GM23338 (cell line): ENCODE results near the gene FHIP1A. TPM values are rescaled to one million over a fixed set of nuclear protein-coding genes. Genes with fewer than 3 reads are reported as not detected.

Experiments used
- ATAC-seq: fragments of 200-7000 bp; cut with Tn5 transposase; 3 replicates; pipeline ENCODE4 v1.9.1; 2020
- DNase-seq: peaks from one replicate; pipeline ENCODE4 v3.0.0-alpha.2; 2015; ENCODE audit warnings: low spot score
- H2AFZ ChIP-seq: fragments of 200-600 bp; sonication (generic); 2 replicates; pipeline ENCODE4 v1.8.0; 2016; ENCODE audit warnings: antibody characterized with exemption, mild to moderate bottlenecking, moderate library complexity
- H3F3A ChIP-seq: fragments of 200-600 bp; sonication (generic); replicated peaks from 2 replicates; pipeline ENCODE4 v1.8.0; 2017; ENCODE audit warnings: antibody characterized with exemption, mixed run types, low read depth
- H3K27ac ChIP-seq: fragments of 200-600 bp; sonication (generic); 2 replicates; pipeline ENCODE4 v1.6.1; 2016; ENCODE audit warnings: low read depth
- H3K27me3 ChIP-seq: fragments of 200-600 bp; sonication (generic); 2 replicates; pipeline ENCODE4 v1.8.0; 2016; ENCODE audit warnings: mild to moderate bottlenecking, mixed run types, moderate library complexity; ENCODE audit not compliant: insufficient read depth
- H3K36me3 ChIP-seq: fragments of 200-600 bp; sonication (generic); 2 replicates; pipeline ENCODE4 v1.8.0; 2016; ENCODE audit warnings: mild to moderate bottlenecking; ENCODE audit not compliant: insufficient read depth
- H3K4me1 ChIP-seq: fragments of 200-600 bp; sonication (generic); 2 replicates; pipeline ENCODE4 v1.8.0; 2016; ENCODE audit warnings: mild to moderate bottlenecking, moderate library complexity; ENCODE audit not compliant: insufficient read depth
- H3K4me2 ChIP-seq: fragments of 200-600 bp; sonication (generic); 2 replicates; pipeline ENCODE4 v1.7.1; 2017; ENCODE audit warnings: mixed run types
- H3K4me3 ChIP-seq: fragments of 200-600 bp; sonication (generic); 2 replicates; pipeline ENCODE4 v1.6.1; 2016; ENCODE audit warnings: mixed run types
- H3K79me2 ChIP-seq: fragments of 200-600 bp; sonication (generic); replicated peaks from 2 replicates; pipeline ENCODE4 v1.8.0; 2017; ENCODE audit warnings: mild to moderate bottlenecking; ENCODE audit not compliant: insufficient read depth
- H3K9me2 ChIP-seq: fragments of 200-600 bp; sonication (generic); 2 replicates; pipeline ENCODE4 v1.8.0; 2017; ENCODE audit not compliant: insufficient read depth
- H4K20me1 ChIP-seq: fragments of 200-600 bp; sonication (generic); replicated peaks from 2 replicates; pipeline ENCODE4 v1.8.0; 2017; ENCODE audit warnings: mild to moderate bottlenecking; ENCODE audit not compliant: insufficient read depth
- H3K27ac Mint-ChIP-seq: 2 replicates; pipeline ENCODE4 v1.8.0; 2020; ENCODE audit warnings: inconsistent platforms, mild to moderate bottlenecking, moderate library complexity, mixed read lengths
- H3K27me3 Mint-ChIP-seq: 3 replicates; pipeline ENCODE4 v1.8.0; 2022; ENCODE audit warnings: low read depth, mild to moderate bottlenecking, moderate library complexity, mixed read lengths, inconsistent platforms; ENCODE audit not compliant: insufficient read depth, poor library complexity
- H3K36me3 Mint-ChIP-seq: 3 replicates; pipeline ENCODE4 v1.8.0; 2021; ENCODE audit warnings: low read depth, mild to moderate bottlenecking, inconsistent platforms, moderate library complexity, mixed read lengths
- H3K4me1 Mint-ChIP-seq: 3 replicates; pipeline ENCODE4 v1.8.0; 2020; ENCODE audit warnings: mild to moderate bottlenecking, inconsistent platforms, mixed read lengths
- H3K4me3 Mint-ChIP-seq: 3 replicates; pipeline ENCODE4 v1.8.0; 2021; ENCODE audit warnings: moderate library complexity, mild to moderate bottlenecking, inconsistent platforms, mixed read lengths
- H3K9me3 Mint-ChIP-seq: 3 replicates; pipeline ENCODE4 v1.8.0; 2020; ENCODE audit warnings: moderate library complexity, mild to moderate bottlenecking, inconsistent platforms, mixed read lengths
- CTCF ChIP-seq, 2 experiments: fragments of 200-600 bp in 1 of 2; sonication (generic) in 1 of 2; conservative IDR thresholded peaks; 2 replicates each; pipeline versions ENCODE4 v1.5.1 to v1.6.1; 2016 to 2017; ENCODE audit warnings: antibody characterized with exemption in 2 of 2, low read depth in 2 of 2, mild to moderate bottlenecking in 2 of 2, moderate library complexity in 1 of 2
- EZH2 ChIP-seq: fragments of 200-600 bp; sonication (generic); IDR thresholded peaks from one replicate; pipeline ENCODE4 v1.8.0; 2017; ENCODE audit warnings: antibody characterized with exemption, mild to moderate bottlenecking, low read depth; ENCODE audit not compliant: unreplicated experiment
- JUNB ChIP-seq: IDR thresholded peaks from one replicate; pipeline ENCODE4 v1.6.1; 2016; ENCODE audit warnings: antibody characterized with exemption; ENCODE audit not compliant: unreplicated experiment
- POLR2AphosphoS5 ChIP-seq: IDR thresholded peaks from 2 replicates; pipeline ENCODE4 v1.6.1; 2016; ENCODE audit warnings: antibody characterized with exemption, low read depth
- REST ChIP-seq: IDR thresholded peaks from one replicate; pipeline ENCODE4 v1.6.1; 2018; ENCODE audit warnings: antibody characterized with exemption; ENCODE audit not compliant: unreplicated experiment
- STAT1 ChIP-seq: IDR thresholded peaks from one replicate; pipeline ENCODE4 v1.6.1; 2016; ENCODE audit warnings: antibody characterized with exemption; ENCODE audit not compliant: unreplicated experiment
- ZNF114 ChIP-seq: fragments of 250-450 bp; sonication (Bioruptor Pico); IDR thresholded peaks from 2 replicates; pipeline ENCODE4 v1.5.0; 2020; ENCODE audit warnings: mild to moderate bottlenecking, moderate library complexity
- ZNF331 ChIP-seq: fragments of 250-450 bp; sonication (Bioruptor Pico); IDR thresholded peaks from 2 replicates; pipeline ENCODE4 v1.5.0; 2020; ENCODE audit warnings: low read depth, mild to moderate bottlenecking, moderate library complexity
- polyA plus RNA-seq: library from polyadenylated mRNA; unstranded; fragments of >200 nt; fragmentation: Nextera tagmentation; extraction: Ambion mirVana; gene quantifications from 2 replicates; pipeline ENCODE4 v1.2.1, GENCODE V29; 2016
- total RNA-seq: library from RNA; depleted of rRNA; stranded (reverse); fragments of >200 nt; shearing (Covaris generic); gene quantifications from 2 replicates; pipeline ENCODE4 v1.2.3, GENCODE V29; 2014

FHIP1A gene
- total and polyA plus RNA-seq, 2 experiments from 2014 or later: 11.3 to 108 TPM

- Histone ChIP-seq H3K27me3 (no peaks in the 10 kb centered on the region), H3K9me2 (no peaks in the 10 kb centered on the region), H3K27ac (no peak overlapping the region), H3K4me2 (no peak overlapping the region), H3K4me1 (peaks cover 14% of the 10 kb centered on the region), H2AFZ (no peak overlapping the region), H3K79me2 (peaks cover 98% of the 10 kb centered on the region), H4K20me1 (peaks cover 8% of the 10 kb centered on the region; the same call in 1 of the 2 replicates), H3F3A (no peaks in the 10 kb centered on the region), H3K36me3 (no peaks in the 10 kb centered on the region), H3K4me3 (no peak overlapping the region)
- Mint-ChIP-seq H3K4me1 (peaks cover 24% of the 10 kb centered on the region), H3K27ac (no peak overlapping the region), H3K36me3 (no peaks in the 10 kb centered on the region), H3K27me3 (peaks cover 5% of the 10 kb centered on the region), H3K9me3 (no peaks in the 10 kb centered on the region), H3K4me3 (no peak overlapping the region)
- no peak for TF ChIP-seq ZNF114 (CRISPR knock-in tag)
- DNase-seq (no peak), ATAC-seq (no peak)
Measured at GRCh38 chr4:151437505-151437904, 28.5 kb downstream of the FHIP1A start.

GRCh38 chr4:151438154-151438553 lies 29.2 kb downstream of the FHIP1A start:
- Histone ChIP-seq H4K20me1 (peaks cover 12% of the 10 kb centered on the region; the same call in 1 of the 2 replicates), H3F3A (no peaks in the 10 kb centered on the region), H2AFZ (no peak overlapping the region), H3K4me1 (peaks cover 14% of the 10 kb centered on the region), H3K27me3 (no peaks in the 10 kb centered on the region), H3K4me2 (no peak overlapping the region), H3K27ac (no peak overlapping the region), H3K4me3 (no peak overlapping the region), H3K9me2 (no peaks in the 10 kb centered on the region), H3K79me2 (peaks cover 98% of the 10 kb centered on the region), H3K36me3 (no peaks in the 10 kb centered on the region)
- Mint-ChIP-seq H3K4me3 (no peak overlapping the region), H3K36me3 (no peaks in the 10 kb centered on the region), H3K27ac (no peak overlapping the region), H3K27me3 (peaks cover 2% of the 10 kb centered on the region), H3K4me1 (peaks cover 24% of the 10 kb centered on the region), H3K9me3 (no peaks in the 10 kb centered on the region)
- TF ChIP-seq POLR2AphosphoS5 (no peak), ZNF114 (CRISPR knock-in tag) (no peak), EZH2 (no peak), STAT1 (no peak)
- DNase-seq (no peak), ATAC-seq (no peak)

- Mint-ChIP-seq H3K9me3 (no peaks in the 10 kb centered on the region), H3K4me3 (no peak overlapping the region), H3K27me3 (peaks cover 10% of the 10 kb centered on the region), H3K27ac (no peak overlapping the region), H3K4me1 (peaks cover 27% of the 10 kb centered on the region), H3K36me3 (no peaks in the 10 kb centered on the region)
- Histone ChIP-seq H3K9me2 (no peaks in the 10 kb centered on the region), H3K4me3 (no peak overlapping the region), H2AFZ (no peak overlapping the region), H3K27ac (no peak overlapping the region), H3F3A (no peaks in the 10 kb centered on the region), H3K79me2 (peaks cover 96% of the 10 kb centered on the region), H3K36me3 (no peaks in the 10 kb centered on the region), H3K27me3 (no peaks in the 10 kb centered on the region), H4K20me1 (peaks cover 12% of the 10 kb centered on the region; the same call in 1 of the 2 replicates), H3K4me2 (no peak overlapping the region), H3K4me1 (peaks cover 21% of the 10 kb centered on the region)
- DNase-seq: no peak
- ATAC-seq: no peak
- TF ChIP-seq ZNF331 (CRISPR knock-in tag) (no peak), EZH2 (no peak), CTCF (conservative IDR thresholded peaks at IDR 0.05; ENCODE audit: low read depth in 2 of 2) (no peak), POLR2AphosphoS5 (no peak), JUNB (no peak), REST (no peak)
Measured at GRCh38 chr4:151439320-151439719, 30.3 kb downstream of the FHIP1A start.
